ENCODE data around the gene TPO.

TPO gene

DNA sequence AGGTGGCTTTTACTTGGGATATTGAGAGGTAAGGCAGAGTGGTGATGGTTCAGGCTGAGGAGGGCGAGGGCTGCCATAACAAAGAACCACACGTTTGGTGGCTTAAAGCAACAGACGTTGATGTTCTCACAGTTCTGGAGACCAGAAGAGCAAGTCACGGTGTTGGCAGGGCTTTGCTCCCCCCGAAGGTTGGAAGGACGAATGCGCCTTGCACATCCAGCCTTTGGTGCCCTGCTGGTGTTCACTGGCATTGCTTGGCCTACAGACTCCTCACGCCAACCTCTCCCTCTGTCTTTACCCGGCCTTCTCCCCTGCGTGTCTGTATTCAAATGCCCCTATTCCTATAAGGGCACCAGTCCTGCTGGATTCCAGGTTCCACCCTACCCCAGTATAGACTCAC, 125.4 kb downstream of the TPO start:
- no peak for DNase-seq

DNA sequence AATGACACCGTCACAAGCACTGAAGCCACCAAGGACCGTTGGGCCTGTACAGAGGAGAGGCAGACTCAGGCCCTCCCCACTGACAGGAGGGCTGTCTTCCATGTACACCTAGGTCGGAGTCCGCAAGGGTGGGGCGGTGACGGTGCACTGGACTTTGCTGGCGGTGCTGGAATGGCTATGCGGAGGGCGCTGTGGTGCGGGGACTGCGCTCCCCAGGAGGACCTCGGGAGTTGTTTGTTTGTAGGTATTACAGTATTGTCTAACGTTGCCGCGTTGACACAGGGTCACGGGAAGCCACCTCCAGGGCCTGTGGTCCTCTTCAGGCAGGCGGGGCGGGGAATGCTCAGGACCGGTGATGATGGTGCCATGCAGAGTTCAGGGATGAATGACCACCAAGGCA, 126.2 kb downstream of the TPO start:
- DNase-seq: no peak

DNA sequence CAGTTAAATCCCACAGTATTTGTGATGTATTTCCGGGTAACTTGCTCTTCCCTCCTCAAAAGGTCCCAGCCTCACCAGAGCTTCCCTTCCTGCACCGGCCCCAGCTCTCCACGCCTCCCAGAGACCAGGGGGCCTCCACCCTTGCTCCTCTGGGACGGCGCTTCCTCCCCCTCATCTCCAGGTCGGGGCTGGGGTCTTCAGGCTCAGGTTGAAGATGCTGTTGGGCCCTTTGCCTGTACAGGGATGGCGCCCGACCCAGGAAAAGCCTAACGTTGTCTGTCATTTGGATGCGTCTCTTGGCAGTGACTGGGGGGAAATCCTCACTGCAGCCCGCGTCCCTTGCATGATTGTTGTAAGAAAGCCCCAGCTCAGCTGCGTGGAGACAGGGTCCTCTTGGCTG, 126.7 kb downstream of the TPO start:
- DNase-seq: no peak

DNA sequence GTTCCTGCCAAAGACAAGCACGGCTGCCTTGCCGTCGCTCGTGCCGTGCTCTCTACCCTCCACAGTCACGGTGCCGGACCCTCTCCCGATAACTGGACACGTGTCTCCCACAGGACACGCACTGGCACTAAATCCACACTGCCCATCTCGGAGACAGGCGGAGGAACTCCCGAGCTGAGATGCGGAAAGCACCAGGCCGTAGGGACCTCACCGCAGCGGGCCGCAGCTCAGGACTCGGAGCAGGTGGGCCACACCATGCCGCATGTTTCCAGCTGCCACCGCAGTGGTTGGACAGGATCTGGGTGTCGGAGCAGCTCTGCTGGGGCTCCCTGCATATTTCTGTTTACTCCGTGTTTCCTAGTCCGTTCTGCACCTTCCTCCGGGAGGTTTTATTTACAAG, 127.2 kb downstream of the TPO start:
- no peak for DNase-seq

DNA sequence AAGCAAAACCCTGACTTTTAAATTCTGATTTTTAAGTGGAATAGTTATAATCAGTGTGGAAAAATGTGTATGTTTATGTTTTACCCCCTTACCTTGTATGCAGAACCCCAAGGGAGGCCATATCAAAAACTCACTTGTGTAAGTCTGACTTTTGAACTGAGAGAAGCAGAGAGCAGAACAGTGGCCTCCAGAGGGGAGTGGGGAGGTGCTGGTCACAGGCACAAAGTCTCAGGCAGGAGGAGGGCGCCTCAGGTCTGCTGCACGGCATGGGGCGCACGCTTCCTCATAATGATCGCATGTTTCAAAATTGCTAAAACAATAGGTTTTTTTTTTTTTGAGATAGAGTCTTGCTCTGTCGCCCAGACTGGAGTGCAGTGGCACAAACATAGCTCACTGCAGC, 127.8 kb downstream of the TPO start:
- no peak for DNase-seq

DNA sequence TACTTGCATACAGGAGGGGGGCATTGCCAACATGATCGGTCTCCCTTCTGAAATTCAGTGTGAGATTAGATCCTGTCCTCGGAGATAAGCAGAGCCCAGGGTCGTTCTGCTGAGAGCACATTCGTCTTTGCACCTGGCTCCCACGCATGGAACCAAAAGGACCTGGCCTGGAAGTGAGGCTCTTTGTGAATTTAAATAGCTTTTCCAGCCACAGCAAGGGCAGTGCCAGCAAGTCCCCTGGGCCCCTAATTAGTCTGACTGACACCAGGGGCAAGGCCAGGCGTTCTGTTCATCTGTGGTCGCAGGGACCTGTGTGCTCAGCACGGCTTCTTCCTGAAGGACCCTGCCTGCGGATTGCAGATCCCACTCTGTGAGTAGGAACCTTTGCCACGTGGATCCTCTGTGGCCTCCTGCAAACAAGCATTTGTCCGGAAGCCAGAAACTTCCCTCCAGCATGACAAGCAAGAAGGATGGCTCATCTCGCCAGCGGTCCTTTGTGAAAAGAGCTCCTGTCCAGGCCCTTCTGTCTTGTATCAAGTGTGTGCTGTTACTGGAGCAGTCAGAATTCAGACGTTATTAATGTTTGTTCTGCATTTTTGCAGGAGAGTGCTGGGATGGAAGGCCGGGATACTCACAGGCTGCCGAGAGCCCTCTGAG, 128.7 kb downstream of the TPO start:
- no peak for DNase-seq

DNA sequence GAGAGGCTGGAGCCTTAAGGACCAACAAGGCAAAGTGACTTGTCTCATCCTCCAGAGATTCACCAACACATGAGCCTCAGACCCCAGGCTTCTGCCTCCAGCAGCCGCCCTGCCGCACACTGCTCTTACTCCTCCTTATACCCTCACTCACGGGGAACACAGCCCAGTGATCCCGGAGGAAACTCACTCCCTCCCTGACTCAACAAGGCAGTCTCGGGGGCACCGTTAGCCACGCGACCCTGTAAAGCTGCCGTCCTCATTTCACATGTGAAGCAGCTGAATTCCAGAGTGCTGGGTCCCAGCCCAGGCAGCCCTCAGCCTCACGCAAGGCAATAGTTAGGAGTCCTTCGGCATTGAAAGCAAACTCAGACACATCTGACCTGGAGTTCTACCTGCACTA, 129.7 kb downstream of the TPO start:
- no peak for DNase-seq

DNA sequence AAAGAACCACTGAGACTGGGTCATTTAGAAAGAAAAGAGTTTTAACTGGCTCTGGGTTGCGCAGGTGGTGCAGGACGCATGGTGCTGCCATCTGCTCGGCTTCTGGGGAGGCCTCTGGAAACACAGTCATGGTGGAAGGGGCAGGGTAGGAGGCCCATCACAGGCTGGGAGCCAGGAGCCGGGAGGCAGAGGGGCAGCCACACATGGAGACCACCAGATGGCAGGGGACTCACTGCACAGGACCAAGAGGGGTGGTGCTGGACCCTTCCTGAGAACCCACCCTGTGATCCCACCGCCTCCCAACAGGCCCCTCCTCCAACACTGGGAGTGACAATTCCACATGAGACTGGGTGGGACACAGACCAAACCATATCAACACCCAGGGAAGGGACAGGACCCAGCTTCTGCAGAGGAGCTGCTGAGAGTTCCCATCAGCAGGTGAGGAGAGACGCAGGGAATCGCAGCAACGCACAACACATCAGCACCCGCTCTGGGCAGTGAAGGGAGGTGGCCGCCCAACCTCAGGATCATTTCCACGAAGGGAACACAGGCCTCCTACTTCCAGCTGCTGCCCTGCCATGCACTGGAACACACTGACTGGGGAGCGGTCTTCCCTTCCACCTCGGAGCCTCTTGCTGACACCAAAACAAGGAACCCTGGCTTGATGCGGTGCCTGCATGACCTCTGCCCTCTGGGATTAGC, 130.7 kb downstream of the TPO start:
- DNase-seq: no peak

DNA sequence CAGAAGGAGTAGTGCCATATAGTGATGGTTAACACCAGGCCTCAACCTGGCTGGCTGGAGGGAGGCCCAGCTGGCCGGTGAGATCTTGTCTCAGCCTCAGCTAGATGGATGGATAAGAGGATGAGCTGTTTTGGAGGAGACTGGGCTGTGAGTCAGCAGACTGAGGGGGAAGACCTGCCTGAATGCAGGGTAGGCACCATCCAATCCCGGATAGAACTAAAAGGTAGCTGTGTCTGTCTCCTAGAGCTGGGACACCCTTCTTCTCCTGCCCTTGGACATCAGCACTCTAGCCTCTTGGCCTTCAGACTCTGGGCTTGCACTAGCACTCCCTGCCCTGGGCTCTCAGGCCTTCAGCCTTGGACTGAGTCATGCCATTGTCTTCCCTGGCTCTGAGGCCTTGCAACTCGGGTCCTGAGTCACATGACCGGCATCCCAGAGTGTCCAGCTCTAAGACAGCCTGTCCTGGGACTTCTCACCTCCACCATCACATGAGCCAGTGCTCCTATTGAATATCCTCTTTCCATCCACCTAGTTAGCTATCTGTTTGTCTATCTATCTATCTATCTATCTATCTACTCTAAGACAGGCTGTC, 131.3 kb downstream of the TPO start:
- no peak for DNase-seq

DNA sequence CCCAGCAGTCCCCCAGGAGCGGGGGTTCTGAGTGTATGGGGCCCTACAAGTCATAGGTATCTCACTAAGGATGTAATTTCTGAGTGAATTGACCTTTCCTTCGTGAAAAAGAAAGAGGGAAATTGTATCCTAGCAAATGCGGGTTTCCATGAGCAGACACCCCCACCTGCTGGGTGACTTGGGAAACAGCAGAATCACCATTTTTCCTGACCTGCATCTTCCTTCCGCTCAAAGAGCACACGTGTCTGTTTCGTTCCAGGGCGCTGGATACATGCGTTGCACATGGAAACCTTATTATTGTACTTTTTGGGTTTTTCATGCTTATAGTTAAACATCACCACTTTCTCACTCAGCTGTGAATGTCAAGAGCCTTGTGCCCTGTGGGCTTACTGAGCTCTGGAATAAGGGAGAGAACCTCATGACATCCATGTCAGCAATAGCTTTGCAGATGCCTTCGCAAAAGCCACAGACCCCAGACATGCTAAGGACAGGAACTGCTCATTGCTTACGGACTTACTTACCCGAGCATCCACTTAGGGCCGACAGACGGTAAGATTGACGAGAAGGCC, 132.8 kb downstream of the TPO start:
- no peak for DNase-seq

DNA sequence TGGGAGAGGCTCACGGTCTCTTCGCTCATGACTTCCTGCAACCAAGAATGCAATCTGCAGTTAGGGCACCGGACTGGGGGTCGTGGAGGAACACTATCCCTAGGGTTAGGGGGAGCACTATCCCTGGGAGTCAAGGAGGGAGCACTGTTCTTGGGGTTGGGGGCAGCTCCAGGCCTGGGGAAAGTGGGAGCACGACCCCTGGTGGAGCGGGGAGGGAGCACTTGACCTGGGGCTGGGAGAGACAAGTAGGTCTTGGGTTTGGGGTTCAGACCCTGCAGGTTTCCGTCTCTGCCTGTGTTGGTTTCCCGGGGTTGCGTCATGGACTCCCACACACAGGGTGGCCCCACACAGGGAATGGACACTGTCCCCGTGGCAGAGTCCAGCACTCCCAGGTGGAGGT, 133.6 kb downstream of the TPO start:
- no peak for DNase-seq

DNA sequence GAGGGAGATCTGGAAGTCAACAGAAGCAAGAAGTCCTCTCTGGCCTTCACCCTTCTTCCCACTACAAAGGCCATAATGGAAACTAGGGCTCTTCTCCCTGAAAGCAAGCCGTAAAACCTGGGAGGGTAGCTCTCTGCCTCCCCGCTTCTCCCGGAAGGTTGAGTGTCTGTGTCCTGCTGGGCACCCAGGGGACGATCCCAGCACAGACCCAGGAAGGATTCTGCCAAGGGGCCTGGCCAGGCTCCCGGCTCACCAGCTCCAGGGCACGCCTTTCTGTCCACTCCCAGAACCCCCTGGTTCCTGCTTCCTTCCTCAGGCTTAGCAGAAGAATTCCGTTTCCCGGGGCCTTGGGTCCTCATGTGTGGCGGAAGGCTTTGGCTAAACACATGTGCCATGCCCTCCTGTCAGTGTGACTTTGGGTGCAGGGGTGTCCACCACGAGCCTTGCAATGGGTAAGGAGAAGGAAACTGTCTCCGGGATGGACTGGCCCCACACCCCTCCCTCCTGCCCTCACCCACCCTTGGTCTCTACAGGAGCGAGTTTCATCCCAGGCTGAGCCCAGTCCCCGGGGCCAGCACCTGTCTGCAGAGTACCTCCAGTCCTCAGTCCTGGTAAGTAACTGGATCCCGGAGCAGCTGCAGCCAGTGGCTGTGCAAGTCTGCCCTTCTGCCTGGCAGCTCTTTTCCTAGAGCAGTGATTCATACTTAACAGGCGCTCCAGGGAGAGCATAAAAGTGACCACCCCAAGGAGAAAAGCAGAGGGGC, 135.8 kb downstream of the TPO start:
- no peak for DNase-seq

DNA sequence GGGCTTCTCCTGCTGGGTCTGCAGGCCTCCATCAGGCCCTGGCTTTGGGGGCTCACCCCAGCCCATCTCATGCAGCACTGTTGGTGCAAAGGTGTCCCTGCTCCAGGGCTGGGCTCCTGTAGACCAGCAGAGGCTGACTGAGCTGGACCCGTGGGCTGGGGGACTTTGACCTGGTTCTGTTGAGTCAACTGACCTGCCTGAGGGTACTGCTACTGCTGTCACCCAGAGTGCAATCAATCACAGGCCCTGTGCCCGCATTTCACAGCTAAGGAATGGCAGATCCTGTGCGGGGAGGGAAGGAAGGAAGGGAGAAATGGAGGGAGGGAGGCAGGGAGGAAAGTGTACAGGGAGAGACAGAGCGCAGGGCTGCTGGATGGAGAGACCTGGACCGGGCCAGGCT, 136.8 kb downstream of the TPO start:
- DNase-seq: no peak

DNA sequence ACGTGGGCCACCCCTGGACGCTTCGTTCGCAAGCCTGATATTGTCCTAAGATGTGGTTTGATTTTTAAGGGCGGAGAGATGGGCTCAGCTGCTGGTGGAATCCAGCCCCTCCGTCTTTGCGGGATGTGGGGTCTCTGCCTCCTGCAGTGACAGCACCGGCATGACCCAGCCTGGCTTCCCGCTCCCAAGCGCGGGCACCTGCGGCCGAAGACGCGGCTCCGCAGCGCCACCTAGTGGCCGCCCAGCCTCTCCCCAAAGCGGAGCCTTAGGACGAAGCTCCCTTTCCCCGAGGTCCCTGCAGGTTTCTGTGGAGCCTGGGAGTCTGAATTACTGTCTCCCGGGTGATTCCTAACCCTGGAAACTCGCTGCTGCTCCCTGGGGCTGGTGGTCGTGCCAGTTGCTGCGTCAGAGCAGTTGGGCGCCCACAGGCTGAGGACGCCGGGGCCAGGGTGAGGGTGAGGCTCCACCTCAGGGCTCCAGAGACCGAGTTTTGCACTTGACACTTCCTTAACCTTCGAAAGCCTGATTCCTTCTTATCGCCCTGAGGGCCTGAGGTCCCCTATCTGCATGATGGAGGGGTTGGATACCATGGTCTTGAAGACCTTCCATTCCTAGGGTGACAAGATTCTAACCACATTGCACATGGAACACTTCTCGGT, 137.5 kb downstream of the TPO start:
- peak; percentile 17 for DNase-seq

DNA sequence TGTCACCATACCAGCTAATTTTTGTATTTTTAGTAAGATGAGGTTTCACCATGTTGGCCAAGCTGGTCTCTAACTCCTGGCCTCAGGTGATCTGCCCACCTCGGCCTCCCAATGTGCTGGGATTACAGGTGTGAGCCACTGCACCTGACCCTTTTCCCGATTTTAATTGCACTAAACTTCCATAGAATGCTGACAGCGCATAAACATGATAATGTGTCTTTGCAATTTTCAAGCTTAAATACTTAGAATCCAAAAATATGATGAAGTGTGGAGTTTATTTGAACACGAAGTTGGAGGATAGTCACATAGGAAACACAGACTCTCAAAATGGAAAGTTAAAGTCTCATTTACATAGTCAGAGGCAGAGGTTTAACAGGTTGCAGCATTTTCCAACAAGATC, 138.6 kb downstream of the TPO start:
- no peak for DNase-seq

DNA sequence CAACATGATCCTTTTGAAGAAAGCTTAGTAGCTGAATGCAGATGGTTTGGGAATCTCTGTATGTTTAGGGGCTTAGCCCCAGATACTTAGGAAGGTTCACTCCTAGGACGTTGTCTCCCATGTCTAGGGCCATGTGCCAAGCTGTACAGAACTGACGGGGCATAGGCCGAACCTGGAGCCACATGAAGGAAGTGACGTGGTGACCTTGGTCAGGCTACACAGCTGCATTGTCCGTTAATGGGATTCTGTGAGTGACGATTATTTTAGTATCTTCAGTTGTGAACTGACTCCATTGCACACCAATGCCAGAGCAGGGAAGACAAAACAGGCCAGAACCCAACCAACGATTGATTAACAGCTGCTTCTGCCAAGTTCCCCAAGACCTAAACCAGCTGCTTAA, 139.3 kb downstream of the TPO start:
- no peak for DNase-seq

DNA sequence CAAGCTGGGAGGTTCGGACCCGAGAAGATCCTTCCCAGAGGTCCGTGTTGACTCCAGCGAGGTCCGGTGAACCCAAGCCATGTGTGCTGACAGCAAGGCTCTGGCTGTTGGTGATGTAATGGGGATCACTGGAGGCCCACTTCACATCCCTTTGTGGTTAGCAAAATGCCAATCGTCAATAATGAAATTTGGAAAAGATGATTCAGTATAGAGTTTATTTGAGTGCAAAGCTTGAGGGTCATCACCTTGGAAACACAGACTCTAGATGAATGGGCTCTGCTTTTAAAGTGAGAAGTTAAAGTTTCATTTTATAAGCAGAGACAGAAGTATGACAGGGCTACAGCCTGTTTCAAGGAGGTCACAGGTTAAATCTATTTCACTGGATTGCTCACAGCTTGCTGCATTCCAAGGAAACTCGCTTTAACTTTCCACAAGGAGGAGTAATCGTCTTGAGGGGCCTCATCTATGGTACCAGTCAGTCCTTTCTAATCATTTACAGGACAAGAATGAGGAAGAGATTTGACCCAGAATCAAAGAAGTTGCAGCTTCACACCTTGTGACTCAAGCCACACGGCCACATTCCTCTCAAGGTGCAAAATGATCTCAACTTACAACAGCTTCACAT, 140.5 kb downstream of the TPO start:
- no peak for DNase-seq

DNA sequence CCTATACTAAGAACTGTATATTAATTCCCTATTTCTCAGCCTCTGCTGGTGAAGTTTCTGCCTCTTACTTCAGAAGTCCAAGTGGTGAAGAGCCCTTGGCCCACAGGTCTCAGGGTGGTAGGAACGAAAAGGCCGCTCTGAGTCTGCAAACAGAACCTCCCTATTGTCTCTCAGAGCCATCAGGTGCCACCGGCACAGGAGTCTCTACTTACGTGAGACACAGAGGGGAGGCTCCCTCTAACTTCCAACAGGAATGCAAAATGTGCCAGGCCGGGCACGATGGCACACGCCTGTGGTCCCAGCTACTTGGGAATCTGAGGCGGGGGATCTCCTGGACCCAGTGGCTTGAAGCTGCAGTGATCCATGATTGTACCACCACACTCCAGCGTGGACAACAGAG, 143.0 kb downstream of the TPO start:
- DNase-seq: no peak

DNA sequence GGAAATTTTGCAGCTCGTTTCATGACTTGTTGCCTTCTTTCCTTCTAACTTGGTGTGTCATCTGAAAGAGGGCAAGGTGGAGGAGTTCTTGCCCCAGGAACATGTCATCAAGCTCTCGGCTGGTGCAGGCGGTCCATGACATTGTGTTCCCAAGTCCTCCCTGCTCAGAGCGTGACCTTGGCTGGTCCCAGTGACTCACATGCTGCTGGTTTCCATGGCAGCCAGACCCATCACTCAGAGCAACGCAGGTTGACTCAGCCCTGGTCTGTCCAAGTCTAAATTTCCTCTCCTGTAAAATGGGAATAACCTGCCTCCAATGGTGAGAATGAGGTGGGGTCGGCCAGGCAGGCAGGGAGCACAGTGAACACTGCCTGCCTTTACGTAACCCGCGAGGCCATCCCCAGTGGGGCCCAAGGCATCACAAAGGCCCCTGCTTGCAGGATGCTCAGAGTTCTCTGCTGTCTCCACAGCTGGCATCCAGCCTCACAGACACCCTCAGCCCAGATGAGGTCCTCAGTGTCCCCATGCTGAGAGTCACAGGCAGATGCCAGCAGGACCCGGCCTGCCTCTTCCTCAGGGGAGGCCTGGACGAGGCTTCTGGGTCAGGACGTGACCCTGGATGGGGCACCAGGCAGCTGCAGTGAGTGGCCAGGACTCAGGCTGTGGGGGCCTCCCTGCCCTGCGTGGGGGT, 143.7 kb downstream of the TPO start:
- DNase-seq: no peak

DNA sequence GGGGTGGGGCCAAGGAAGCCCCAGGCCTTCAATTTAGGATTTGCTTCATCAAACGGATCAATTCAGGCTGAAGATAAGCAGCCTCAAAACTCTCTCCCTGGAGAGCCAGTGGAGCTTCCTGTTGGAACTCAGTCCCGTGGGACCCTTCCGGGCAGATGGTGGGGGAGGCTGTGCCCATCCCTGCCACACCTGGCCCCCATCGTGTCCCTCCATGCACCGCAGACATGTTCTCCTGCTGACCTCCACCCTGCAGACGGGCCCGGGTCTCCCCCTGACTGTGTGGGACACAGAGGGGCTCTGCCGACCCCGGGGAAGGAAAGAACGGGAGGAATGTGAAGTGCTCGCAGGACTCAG, 144.2 kb downstream of the TPO start:
- DNase-seq: no peak

DNA sequence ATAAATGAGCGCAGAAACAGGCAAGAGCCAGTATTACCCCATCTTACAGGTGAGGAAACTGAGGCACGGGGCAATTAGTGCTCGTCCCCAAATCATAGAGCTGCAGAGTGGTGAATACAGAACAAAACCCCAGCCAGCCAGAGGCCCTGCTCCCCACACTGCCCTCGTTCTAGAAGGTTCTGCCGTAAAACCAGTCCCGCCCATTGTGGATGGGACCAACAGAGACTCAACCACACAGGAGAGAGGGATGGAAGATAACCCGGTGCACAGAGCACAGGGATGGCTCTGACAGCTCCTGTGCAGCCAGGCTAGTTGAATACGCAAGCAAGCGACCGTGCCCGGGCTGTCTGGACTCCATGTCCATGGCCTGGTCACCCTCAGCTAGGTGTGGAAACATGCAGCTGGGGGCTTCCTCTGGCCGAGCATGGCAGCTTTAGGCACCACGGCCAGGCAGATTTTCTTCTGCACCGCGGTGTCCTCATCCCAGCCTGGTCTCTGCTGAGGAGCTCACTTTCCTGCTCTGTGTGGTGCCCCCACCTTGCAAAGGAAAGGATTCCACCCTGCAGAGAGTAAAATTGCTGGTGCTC, 146.4 kb downstream of the TPO start:
- DNase-seq: no peak

DNA sequence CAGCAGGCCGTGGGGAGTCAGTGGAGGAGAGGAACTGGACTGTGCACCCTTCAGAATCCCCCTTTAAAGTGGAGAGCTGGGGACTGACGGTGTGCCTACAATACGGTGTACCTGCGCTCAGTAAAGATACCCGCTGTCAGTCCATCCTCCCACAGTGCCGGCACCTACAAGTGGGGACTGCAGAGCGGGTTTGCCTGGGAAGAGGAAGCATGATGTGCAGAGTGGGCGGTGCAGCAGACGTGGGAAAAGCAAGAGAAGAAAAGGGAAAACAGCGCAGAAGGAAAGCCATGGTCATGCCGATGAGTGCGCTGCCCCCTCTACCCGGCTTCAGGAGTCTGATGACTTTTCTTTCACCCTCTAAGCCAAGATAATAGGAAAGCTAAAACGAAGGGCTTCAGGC, 148.0 kb downstream of the TPO start:
- no peak for DNase-seq

All from CD4-positive, alpha-beta T cell treated with Interleukin-4 for 4 hours (primary cell).